Measurements from ENCODE around the gene IFI16.
A peak's percentile ranks its signal among the peaks of the same experiment; 100 is the strongest.

The IFI16 gene

DNA sequence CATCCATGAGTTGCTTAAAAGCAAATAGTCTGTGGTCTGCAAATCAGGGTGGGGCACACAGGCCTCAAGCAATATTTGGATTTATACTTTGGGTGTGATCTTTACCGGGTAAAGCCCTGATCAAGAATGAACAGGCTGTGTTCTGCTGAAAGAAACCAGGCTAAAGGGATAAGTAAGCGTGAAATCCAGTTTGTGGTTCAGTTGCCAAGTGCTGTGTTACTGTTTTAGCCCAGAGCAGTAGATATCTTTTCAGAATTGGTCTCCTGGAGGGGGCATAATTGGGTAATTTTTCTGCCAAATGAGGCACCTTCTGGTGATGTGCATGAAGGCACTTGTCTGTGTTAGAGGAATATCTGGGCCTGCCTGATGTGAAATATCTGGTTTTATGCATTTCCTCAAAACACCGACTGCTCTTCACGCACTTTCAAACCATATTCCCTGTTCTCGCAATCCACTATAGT lies 45.5 kb downstream of the IFI16 start:
- Histone ChIP-seq H3K9me3 (no peaks in the 10 kb centered on the region), H3K4me3 (no peak overlapping the region), H3K4me1 (no peaks in the 10 kb centered on the region), H3K36me3 (replicated peaks) (no peaks in the 10 kb centered on the region), H3K27me3 (ENCODE audit: low read depth) (no peaks in the 10 kb centered on the region)
- in situ Hi-C loops (cut with MboI; ENCODE audit: low sequenced_read_pairs): loop anchor here (25.0 kb wide), 1 partner anchor 843 kb away; no protein-coding TSS in a partner anchor
- no peak for DNase-seq (ENCODE audit: low spot score in 2 of 2)

DNA sequence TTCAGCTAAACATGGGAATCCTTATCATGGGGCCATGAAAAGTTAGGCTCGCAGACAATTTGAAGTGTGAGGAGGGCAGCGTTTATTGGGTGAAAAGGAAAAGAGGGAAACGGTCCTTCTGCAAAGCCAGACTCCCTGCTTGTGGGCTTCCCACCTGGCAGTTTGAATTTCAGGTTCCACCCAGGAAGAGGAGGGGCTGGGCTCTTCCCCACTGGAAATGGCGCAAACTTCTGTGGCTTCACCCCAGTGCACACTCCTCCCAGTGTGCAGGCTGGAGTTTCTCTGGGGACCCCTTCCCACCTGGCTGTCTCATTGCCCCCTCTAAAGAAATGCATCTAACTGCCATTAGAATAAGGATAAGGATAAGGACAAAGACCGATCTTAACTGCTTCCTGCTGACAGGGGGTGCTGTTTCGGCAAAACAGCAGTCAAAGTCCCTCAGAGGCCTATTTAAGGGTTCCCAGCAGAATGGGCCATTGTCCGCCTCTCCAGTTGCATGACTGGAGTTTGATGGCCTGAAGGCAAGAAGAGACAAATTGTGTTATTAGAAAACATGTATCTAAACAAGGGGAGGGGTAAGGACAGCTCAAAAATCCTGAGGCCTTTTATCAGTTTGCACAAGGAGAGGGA lies 46.5 kb downstream of the IFI16 start:
- Histone ChIP-seq H3K9me3 (no peaks in the 10 kb centered on the region), H3K4me3 (no peak overlapping the region), H3K4me1 (no peaks in the 10 kb centered on the region), H3K36me3 (replicated peaks) (no peaks in the 10 kb centered on the region), H3K27me3 (ENCODE audit: low read depth) (0 out of 2 replicates have a peak, but pooled peaks cover 2% of the 10 kb centered on the region)
- peak in 1 of 2 experiments; percentile 7 for DNase-seq (ENCODE audit: low spot score in 2 of 2)
- in situ Hi-C loops (cut with MboI; ENCODE audit: low sequenced_read_pairs): loop anchor here (25.0 kb wide), 1 partner anchor 844 kb away; no protein-coding TSS in a partner anchor

DNA sequence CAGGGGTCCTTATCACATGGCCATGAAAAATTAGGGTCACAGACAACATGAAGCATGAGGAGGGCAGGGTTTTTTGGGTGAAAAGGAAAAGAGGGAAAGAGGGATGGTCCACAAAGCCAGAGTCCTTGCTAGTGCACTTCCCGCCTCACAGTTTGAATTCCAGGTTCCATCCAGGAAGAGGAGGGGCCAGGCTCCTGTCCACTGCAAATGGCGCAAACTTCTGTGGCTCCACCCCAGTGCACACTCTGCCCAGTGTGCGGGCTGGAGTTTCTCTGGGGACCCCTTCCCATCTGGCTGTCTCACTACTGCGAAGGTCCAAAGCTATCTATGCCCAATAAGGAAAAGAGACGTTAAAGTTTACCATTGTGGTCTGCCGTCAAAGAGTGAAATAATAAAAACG lies 49.0 kb downstream of the IFI16 start:
- H3K27me3 ChIP-seq (ENCODE audit: low read depth): 0 out of 2 replicates have a peak, but pooled peaks cover 2% of the 10 kb centered on the region
- no peaks in the 10 kb centered on the region for H3K4me1 ChIP-seq
- no peaks in the 10 kb centered on the region for H3K9me3 ChIP-seq
- no peaks in the 10 kb centered on the region for H3K36me3 ChIP-seq (replicated peaks)
- no peak overlapping the region for H3K4me3 ChIP-seq
- DNase-seq (ENCODE audit: low spot score in 2 of 2): no peak
- in situ Hi-C loops (cut with MboI; ENCODE audit: low sequenced_read_pairs): loop anchor here (25.0 kb wide), 1 partner anchor 846 kb away; no protein-coding TSS in a partner anchor

DNA sequence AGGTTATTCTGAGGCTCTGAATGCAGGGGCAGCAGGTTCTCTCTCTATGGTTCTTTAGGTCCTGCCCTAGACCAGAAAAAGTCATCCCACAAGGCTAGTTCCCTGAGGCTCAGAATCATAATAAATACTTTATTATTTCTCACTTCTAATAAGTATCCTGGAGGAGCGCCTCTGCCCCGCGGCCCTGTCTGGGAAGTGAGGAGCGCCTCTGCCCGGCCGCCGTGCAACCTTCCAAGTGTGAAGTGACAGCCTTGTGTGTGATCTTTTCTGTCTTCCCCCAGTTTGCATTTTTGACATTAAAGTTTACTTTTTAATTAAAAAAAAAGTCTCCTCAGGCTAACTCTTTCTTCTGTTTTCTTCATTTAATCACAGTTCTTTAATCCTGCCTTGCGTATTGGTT lies 55.4 kb downstream of the IFI16 start:
- H3K36me3 ChIP-seq (replicated peaks): no peaks in the 10 kb centered on the region
- no peak for DNase-seq (ENCODE audit: low spot score in 2 of 2)
- H3K9me3 ChIP-seq: no peaks in the 10 kb centered on the region
- no peak overlapping the region for H3K4me3 ChIP-seq
- 0 out of 2 replicates have a peak, but pooled peaks cover 2% of the 10 kb centered on the region for H3K27me3 ChIP-seq (ENCODE audit: low read depth)
- in situ Hi-C loops (cut with MboI; ENCODE audit: low sequenced_read_pairs): loop anchor here (25.0 kb wide), 1 partner anchor 853 kb away; no protein-coding TSS in a partner anchor
- no peaks in the 10 kb centered on the region for H3K4me1 ChIP-seq

DNA sequence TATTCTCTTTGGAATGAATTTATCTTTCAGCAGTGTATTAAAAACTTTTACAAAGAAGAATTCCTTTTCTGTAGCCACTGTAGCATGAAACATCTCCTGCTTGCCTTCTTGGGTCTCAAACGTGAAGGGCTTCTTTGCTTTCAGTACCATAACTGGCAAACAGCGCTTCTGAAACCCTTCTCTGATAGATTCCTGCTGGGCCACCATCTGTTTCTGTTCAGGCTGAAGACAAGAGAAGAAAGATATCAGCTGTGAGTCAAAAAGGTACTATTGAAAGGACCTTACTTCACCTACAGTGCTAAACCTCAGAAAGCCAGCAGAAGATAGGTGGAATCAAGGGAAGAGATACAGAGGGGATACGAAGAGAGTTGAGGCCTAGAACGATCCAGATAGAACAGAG lies 56.4 kb downstream of the IFI16 start:
- H3K9me3 ChIP-seq: no peaks in the 10 kb centered on the region
- H3K4me1 ChIP-seq: no peaks in the 10 kb centered on the region
- in situ Hi-C loops (cut with MboI; ENCODE audit: low sequenced_read_pairs): loop anchor here (25.0 kb wide), 1 partner anchor 854 kb away; no protein-coding TSS in a partner anchor
- no peak overlapping the region for H3K4me3 ChIP-seq
- H3K27me3 ChIP-seq (ENCODE audit: low read depth): no peaks in the 10 kb centered on the region
- no peak for DNase-seq (ENCODE audit: low spot score in 2 of 2)
- H3K36me3 ChIP-seq (replicated peaks): no peaks in the 10 kb centered on the region

DNA sequence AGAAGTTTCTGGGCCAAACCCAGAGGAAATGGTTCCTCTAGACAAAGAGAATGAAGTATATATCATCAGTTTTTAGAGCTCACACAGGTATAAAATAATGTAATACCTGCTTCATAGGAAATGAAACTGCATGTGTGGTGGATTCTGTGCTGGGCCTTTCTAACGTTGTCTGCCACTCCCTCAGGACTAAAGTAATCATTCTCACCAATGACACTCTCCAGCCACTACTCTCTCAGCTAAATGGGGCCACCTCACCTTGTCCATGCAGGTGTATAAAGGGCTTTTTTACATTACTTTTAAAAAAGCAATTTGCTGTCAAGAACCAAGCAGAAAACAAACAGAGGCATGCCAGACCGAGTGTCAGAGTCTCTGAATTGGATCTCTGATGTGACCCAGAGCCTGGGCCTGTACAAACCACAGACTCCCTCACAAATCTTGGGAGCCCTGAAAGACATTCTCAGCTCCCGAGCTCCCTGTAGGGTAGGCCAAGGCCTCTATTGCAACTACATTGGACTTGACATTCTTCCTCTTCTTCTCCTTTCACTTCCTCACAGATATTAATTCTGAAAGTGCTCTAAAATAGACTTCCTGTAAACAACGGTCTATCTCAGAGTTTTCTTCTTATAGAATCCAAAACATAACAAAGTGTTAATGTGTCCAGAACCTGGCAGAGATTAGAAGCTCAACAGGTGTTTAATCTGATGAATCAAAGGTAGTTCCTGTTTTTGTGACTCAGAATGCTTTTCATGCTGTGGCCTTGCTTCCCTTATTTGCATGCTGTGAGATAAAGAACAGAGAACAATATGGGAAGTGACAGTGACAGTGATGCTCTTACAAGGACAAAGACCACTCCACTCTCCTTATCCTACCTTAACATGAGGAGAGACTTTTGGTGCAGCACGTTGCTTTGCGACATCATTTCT lies 58.3 kb downstream of the IFI16 start:
- in situ Hi-C loops (cut with MboI; ENCODE audit: low sequenced_read_pairs): loop anchor here (25.0 kb wide), 1 partner anchor 856 kb away; no protein-coding TSS in a partner anchor
- no peaks in the 10 kb centered on the region for H3K27me3 ChIP-seq (ENCODE audit: low read depth)
- no peak overlapping the region for H3K4me3 ChIP-seq
- H3K9me3 ChIP-seq: no peaks in the 10 kb centered on the region
- no peaks in the 10 kb centered on the region for H3K36me3 ChIP-seq (replicated peaks)
- H3K4me1 ChIP-seq: no peaks in the 10 kb centered on the region
- no peak for DNase-seq (ENCODE audit: low spot score in 2 of 2)

DNA sequence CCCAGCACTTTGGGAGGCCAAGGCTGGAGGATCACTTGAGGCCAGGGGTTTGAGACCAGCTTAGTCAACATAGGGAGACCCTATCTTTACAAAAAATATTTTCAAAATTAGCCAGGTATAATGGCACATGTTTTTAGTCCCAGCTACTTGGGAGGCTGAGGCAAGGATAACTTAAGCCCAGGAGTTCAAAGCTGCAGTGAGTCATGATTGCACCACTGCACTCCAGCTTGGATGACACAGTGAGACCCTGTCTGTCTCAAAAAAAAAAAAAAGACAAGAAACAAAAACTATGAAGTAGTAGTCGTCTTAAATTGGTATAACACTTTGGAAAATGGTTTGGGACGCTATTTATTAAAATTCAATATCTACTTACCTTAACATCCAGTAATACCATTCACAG lies 59.2 kb downstream of the IFI16 start:
- in situ Hi-C loops (cut with MboI; ENCODE audit: low sequenced_read_pairs): loop anchor here (25.0 kb wide), 1 partner anchor 857 kb away; no protein-coding TSS in a partner anchor

DNA sequence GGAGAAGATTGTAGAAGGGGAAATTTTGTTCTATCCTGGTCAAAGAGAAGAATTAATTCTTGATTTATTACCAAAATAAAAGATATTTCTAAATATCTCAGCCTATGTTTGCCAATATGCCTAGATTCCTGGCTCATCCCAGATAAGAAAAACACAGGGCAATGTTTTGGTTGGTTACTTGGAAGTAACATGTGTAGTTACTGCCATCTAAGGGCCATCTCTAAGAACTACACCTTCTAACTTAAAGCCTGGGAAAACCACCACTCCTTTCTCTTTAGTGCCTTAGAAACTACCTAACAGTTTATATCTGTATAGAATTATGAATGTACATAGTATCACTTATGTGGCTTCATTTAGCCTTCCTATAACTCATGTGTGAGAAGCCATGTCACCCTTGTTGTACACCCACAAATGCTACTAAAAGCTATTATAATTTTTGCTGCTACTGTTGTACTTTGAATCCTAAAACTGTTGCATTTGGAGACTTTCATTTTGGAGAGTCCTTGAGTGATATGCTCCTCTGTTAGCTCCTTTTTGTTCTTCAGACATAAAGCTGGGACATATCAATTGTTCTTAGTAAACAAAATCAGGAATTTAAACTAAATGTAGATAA lies 62.4 kb downstream of the IFI16 start:
- Histone ChIP-seq H3K4me1 (no peaks in the 10 kb centered on the region), H3K27me3 (ENCODE audit: low read depth) (no peaks in the 10 kb centered on the region), H3K36me3 (replicated peaks) (no peaks in the 10 kb centered on the region), H3K4me3 (no peak overlapping the region), H3K9me3 (no peaks in the 10 kb centered on the region)
- DNase-seq (ENCODE audit: low spot score in 2 of 2): peak in 1 of 2 experiments; percentile 59
- in situ Hi-C loops (cut with MboI; ENCODE audit: low sequenced_read_pairs): loop anchor here (25.0 kb wide), 1 partner anchor 860 kb away; no protein-coding TSS in a partner anchor

More for the DNA sequence above, 59.2 kb downstream of the IFI16 start:
- no peaks in the 10 kb centered on the region for H3K27me3 ChIP-seq (ENCODE audit: low read depth)
- no peaks in the 10 kb centered on the region for H3K9me3 ChIP-seq
- no peaks in the 10 kb centered on the region for H3K36me3 ChIP-seq (replicated peaks)
- DNase-seq (ENCODE audit: low spot score in 2 of 2): no peak
- H3K4me1 ChIP-seq: no peaks in the 10 kb centered on the region
- no peak overlapping the region for H3K4me3 ChIP-seq

DNA sequence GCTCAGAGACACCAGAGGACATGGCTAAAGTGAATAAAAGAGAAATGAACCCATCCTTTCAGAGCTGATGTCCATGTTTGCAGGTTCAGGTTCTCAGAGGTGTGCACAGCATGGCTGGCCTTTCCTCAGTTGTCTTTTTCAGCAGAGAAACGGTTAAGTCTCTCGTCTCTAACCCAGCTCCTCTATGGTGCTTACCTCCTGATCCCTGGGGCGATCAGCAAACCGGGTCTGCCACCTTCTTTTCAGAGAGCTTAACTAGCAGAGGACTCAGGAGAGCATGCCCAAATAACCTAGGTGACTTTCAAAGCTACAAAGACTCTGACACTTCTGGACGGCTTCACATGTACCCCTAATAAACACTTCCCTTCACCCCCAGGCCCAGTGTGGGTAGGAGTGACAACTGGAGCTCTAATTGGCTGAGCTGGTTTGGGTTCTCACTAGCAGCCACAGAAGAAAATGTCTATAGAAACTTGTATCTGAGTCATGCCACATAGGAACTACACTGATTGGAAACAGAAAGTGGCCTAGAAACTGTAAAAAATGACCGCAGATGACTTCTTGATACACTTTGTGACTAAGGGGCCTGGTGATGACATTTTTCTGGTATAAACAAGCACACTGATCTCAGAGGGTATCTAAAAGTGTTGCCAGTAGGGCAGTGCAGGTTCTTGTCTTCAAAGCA lies 66.9 kb downstream of the IFI16 start, which contains the start of gene AIM2:
AIM2 (minus strand) TSS at position 329 of the 682 bp plus-strand sequence. CDS start 3,267 bp downstream, outside the sequence.
- no peak within 1 kb of the TSS for H3K4me3 ChIP-seq
- H3K9me3 ChIP-seq: no peaks in the 10 kb centered on the region
- H3K27me3 ChIP-seq (ENCODE audit: low read depth): no peaks in the 10 kb centered on the region
- in situ Hi-C loops (cut with MboI; ENCODE audit: low sequenced_read_pairs): no loop called here
- no peaks in the 10 kb centered on the region for H3K36me3 ChIP-seq (replicated peaks)
- no peaks in the 10 kb centered on the region for H3K4me1 ChIP-seq
- DNase-seq (ENCODE audit: low spot score in 2 of 2): no peak

DNA sequence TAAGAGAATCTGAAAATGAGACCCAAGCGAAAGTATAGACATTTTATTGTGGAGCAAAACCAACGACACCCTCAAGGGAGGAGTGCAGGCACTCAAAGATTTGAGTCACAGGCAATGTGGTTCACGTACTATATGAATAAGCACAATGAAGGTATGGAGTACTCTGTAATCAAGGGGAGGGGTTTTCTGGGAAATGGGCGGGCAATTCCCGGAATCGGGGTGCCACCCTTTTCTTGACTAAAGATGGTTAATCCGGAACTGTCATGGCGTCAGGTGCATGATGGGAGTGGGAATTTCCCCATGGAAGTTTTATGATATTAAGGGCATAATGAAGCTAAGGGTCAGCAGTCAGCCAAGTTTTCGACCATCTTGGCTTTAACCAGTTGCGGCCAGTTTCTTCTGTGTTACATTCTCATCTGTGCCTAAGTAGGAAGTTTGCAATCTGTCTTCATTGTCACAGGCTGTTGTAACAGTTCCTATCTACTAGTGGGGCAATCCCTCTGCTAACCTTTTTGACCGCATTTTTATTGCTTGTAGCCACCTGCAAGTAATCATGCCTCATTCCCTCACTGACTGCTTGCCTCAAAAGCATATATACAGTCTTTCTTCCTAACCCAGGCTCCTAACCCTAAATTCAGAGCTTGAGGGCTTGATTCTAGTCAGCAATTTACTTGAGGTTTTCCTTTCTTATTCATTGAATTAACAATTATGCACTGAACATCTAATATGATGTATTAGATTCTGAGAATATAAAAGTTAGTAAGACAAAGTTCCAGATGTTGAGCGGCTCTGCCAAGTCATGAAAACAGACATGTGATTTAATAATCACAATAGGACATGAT lies 67.6 kb downstream of the IFI16 start:
- Histone ChIP-seq H3K36me3 (replicated peaks) (no peaks in the 10 kb centered on the region), H3K9me3 (no peaks in the 10 kb centered on the region), H3K4me3 (no peak overlapping the region), H3K27me3 (ENCODE audit: low read depth) (no peaks in the 10 kb centered on the region), H3K4me1 (no peaks in the 10 kb centered on the region)
- in situ Hi-C loops (cut with MboI; ENCODE audit: low sequenced_read_pairs): no loop called here
- peak in 1 of 2 experiments; percentile 8 for DNase-seq (ENCODE audit: low spot score in 2 of 2)

DNA sequence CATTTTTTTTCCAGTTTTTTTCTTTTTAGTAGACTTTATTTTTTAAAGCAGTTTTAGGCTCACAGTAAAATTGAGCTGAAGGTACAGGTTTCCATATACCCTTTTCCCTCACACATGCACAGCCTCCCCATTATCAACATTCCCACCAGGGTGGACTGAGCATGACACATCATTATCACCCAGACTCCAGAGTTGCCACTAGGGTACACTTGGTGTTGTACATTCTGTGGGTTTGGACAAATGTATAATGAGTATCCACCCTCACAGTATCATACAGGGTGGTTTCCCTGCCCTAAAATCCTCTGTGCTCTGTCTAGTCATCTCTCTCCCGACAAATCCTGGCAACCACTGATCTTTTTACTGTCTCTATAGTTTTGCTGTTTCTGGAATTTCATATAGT lies 69.8 kb downstream of the IFI16 start:
- Histone ChIP-seq H3K36me3 (replicated peaks) (no peaks in the 10 kb centered on the region), H3K4me3 (no peak overlapping the region), H3K27me3 (ENCODE audit: low read depth) (no peaks in the 10 kb centered on the region), H3K9me3 (no peaks in the 10 kb centered on the region), H3K4me1 (no peaks in the 10 kb centered on the region)
- no peak for DNase-seq (ENCODE audit: low spot score in 2 of 2)
- in situ Hi-C loops (cut with MboI; ENCODE audit: low sequenced_read_pairs): no loop called here

DNA sequence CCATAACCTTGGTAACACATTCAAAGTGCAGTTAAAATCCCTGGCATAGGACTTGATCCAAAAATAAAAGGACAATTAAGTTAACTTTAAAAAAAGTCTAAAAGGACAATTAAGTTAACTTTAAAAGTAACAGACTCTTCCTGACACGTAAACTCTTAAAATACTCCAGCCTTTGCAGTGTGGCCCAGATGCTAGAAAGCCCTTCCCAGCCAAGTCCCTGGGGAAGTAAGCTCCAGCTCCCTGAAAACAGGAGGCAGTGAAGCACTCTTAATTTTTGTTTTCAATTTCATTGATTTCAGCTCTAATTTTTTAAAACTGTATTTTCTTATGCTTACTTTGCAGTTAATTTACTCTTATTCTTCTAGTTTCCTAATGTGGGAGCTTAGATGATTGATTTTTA lies 71.9 kb downstream of the IFI16 start:
- H3K9me3 ChIP-seq: no peaks in the 10 kb centered on the region
- no peak overlapping the region for H3K4me3 ChIP-seq
- H3K4me1 ChIP-seq: no peaks in the 10 kb centered on the region
- no peaks in the 10 kb centered on the region for H3K27me3 ChIP-seq (ENCODE audit: low read depth)
- DNase-seq (ENCODE audit: low spot score in 2 of 2): no peak
- in situ Hi-C loops (cut with MboI; ENCODE audit: low sequenced_read_pairs): no loop called here
- H3K36me3 ChIP-seq (replicated peaks): no peaks in the 10 kb centered on the region

All from HAP-1 (cell line).